IMR-90 (cell line): ENCODE measurements around the gene TP53I11. TPM values are rescaled to one million over a fixed set of nuclear protein-coding genes. Genes with fewer than 3 reads are reported as not detected.

Experiments used
- ATAC-seq: fragments of 200-7000 bp; cut with Tn5 transposase; 2 replicates; pipeline ENCODE4 v1.9.1; 2020; ENCODE audit warnings: low read depth, mild to moderate bottlenecking, moderate library complexity
- BruUV-seq: library from RNA; stranded (reverse); fragments of 400-500 nt; replicated peaks from 2 replicates; lab custom pipeline; 2021; lab: Mats Ljungman, UMichigan
- CTCF ChIA-PET: fragments of 300-600 bp; formaldehyde crosslinking; extraction: SDS; loops from one replicate; lab custom pipeline; 2021; ENCODE audit warnings: antibody characterized with exemption; lab: Yijun Ruan, JAX
- POLR2A ChIA-PET: fragments of 300-600 bp; sonication (Branson Sonifier 250); formaldehyde crosslinking; loops from one replicate; lab custom pipeline; 2022; ENCODE audit warnings: antibody characterized with exemption; ENCODE audit not compliant: unreplicated experiment; lab: Charles Lee
- DNase-seq: peaks from one replicate; pipeline ENCODE4 v3.0.0; 2013
- H2AFZ ChIP-seq: replicated peaks from 2 replicates; pipeline ENCODE3; 2013; ENCODE audit warnings: low read length, mild to moderate bottlenecking; ENCODE audit not compliant: poor library complexity
- H2AK5ac ChIP-seq: 2 replicates; pipeline ENCODE4 v1.6.1; 2013; ENCODE audit warnings: low read depth, low read length, inconsistent platforms
- H2AK9ac ChIP-seq: replicated peaks from 2 replicates; pipeline ENCODE3; 2013; ENCODE audit warnings: mild to moderate bottlenecking, low read depth, low read length, moderate library complexity; ENCODE audit not compliant: poor library complexity
- H2BK120ac ChIP-seq: 2 replicates; pipeline ENCODE4 v1.6.1; 2013; ENCODE audit warnings: low read depth, low read length, inconsistent platforms
- H2BK15ac ChIP-seq: 3 replicates; pipeline ENCODE4 v1.6.1; 2013; ENCODE audit warnings: low read depth, low read length, inconsistent platforms
- H2BK20ac ChIP-seq: 2 replicates; pipeline ENCODE4 v1.6.1; 2013; ENCODE audit warnings: low read depth, mild to moderate bottlenecking, inconsistent platforms, low read length, moderate library complexity
- H2BK5ac ChIP-seq: 2 replicates; pipeline ENCODE4 v1.6.1; 2013; ENCODE audit warnings: mild to moderate bottlenecking, low read depth, low read length, inconsistent platforms; ENCODE audit not compliant: poor library complexity, severe bottlenecking
- H3K14ac ChIP-seq: replicated peaks from 2 replicates; pipeline ENCODE4 v1.6.1; 2013; ENCODE audit warnings: low read depth, low read length, inconsistent platforms
- H3K18ac ChIP-seq: 2 replicates; pipeline ENCODE4 v1.6.1; 2013; ENCODE audit warnings: low read depth, low read length, control low read depth
- H3K23ac ChIP-seq: 2 replicates; pipeline ENCODE4 v1.6.1; 2013; ENCODE audit warnings: low read depth, low read length, inconsistent platforms
- H3K27ac ChIP-seq: 2 replicates; pipeline ENCODE4 v1.5.1; 2013; ENCODE audit warnings: mild to moderate bottlenecking, control low read depth, low read length; ENCODE audit not compliant: insufficient read depth
- H3K27me3 ChIP-seq: 2 replicates; pipeline ENCODE4 v1.6.1; 2013; ENCODE audit warnings: low read length; ENCODE audit not compliant: control insufficient read depth, insufficient read depth
- H3K36me3 ChIP-seq: 2 replicates; pipeline ENCODE4 v1.6.1; 2013; ENCODE audit warnings: low read length, mixed read lengths; ENCODE audit not compliant: control insufficient read depth, insufficient read depth
- H3K4ac ChIP-seq: 2 replicates; pipeline ENCODE4 v1.6.1; 2013; ENCODE audit warnings: low read depth, low read length, inconsistent platforms
- H3K4me1 ChIP-seq: 2 replicates; pipeline ENCODE4 v1.6.1; 2013; ENCODE audit warnings: low read length, mixed read lengths; ENCODE audit not compliant: control insufficient read depth, insufficient read depth
- H3K4me2 ChIP-seq: 2 replicates; pipeline ENCODE4 v1.6.1; 2013; ENCODE audit warnings: low read depth, mild to moderate bottlenecking, control low read depth, low read length, moderate library complexity
- H3K4me3 ChIP-seq: 2 replicates; pipeline ENCODE4 v1.5.1; 2013; ENCODE audit warnings: low read depth, mild to moderate bottlenecking, control low read depth, low read length, moderate library complexity; ENCODE audit not compliant: insufficient read depth
- H3K56ac ChIP-seq: 2 replicates; pipeline ENCODE4 v1.6.1; 2013; ENCODE audit warnings: low read length, inconsistent platforms; ENCODE audit not compliant: insufficient read depth; ENCODE audit errors: extremely low read depth
- H3K79me1 ChIP-seq, 2 experiments: 2 replicates each; pipeline ENCODE4 v1.6.1; 2013; ENCODE audit warnings: low read length in 2 of 2, inconsistent platforms in 1 of 2, low read depth in 1 of 2
- H3K9ac ChIP-seq: 2 replicates; pipeline ENCODE4 v1.6.1; 2013; ENCODE audit warnings: low read depth, low read length, control low read depth
- H3K9me1 ChIP-seq: 2 replicates; pipeline ENCODE4 v1.6.1; 2013; ENCODE audit warnings: low read length, inconsistent platforms; ENCODE audit not compliant: insufficient read depth
- H3K9me3 ChIP-seq: 2 replicates; pipeline ENCODE4 v1.6.1; 2013; ENCODE audit warnings: low read length; ENCODE audit not compliant: control insufficient read depth, insufficient read depth
- H4K20me1 ChIP-seq: 2 replicates; pipeline ENCODE4 v1.6.1; 2013; ENCODE audit warnings: low read length, inconsistent platforms; ENCODE audit not compliant: insufficient read depth
- H4K5ac ChIP-seq: 2 replicates; pipeline ENCODE4 v1.6.1; 2013; ENCODE audit warnings: mild to moderate bottlenecking, low read depth, low read length, control low read depth
- H4K8ac ChIP-seq, 2 experiments: 2 replicates each; pipeline ENCODE4 v1.6.1; 2013; ENCODE audit warnings: low read depth in 2 of 2, low read length in 2 of 2, control low read depth in 1 of 2, inconsistent platforms in 1 of 2
- H4K91ac ChIP-seq: 2 replicates; pipeline ENCODE4 v1.6.1; 2013; ENCODE audit warnings: low read depth, low read length, inconsistent platforms; ENCODE audit not compliant: insufficient read depth
- CEBPB ChIP-seq: IDR thresholded peaks from 2 replicates; pipeline ENCODE4 v1.6.1; 2012; ENCODE audit warnings: low read depth, low read length, improper control_type of control experiment
- CHD1 ChIP-seq: IDR thresholded peaks from 2 replicates; pipeline ENCODE4 v1.6.1; 2012; ENCODE audit warnings: low read depth, low read length, improper control_type of control experiment
- MXI1 ChIP-seq: IDR thresholded peaks from 2 replicates; pipeline ENCODE4 v1.6.1; 2012; ENCODE audit warnings: low read depth, mild to moderate bottlenecking, low read length, moderate library complexity, borderline replicate concordance
- NFE2L2 ChIP-seq: fragments of 150-350 bp; IDR thresholded peaks from 2 replicates; pipeline ENCODE4 v1.6.1; 2016; ENCODE audit warnings: low read depth, mild to moderate bottlenecking, low read length
- POLR2A ChIP-seq: IDR thresholded peaks from 2 replicates; pipeline ENCODE4 v1.6.1; 2012; ENCODE audit warnings: mild to moderate bottlenecking, low read depth, low read length
- RAD21 ChIP-seq: IDR thresholded peaks from 2 replicates; pipeline ENCODE4 v1.6.1; 2012; ENCODE audit warnings: low read length, improper control_type of control experiment
- SMC3 ChIP-seq: fragments of 150-350 bp; IDR thresholded peaks from 2 replicates; pipeline ENCODE4 v1.6.1; 2016; ENCODE audit warnings: low read depth, mild to moderate bottlenecking, antibody characterized with exemption, low read length, moderate library complexity
- WGBS, 2 experiments: methylation state at CpG; one replicate each; pipeline versions ENCODE4 v1.1.5 to v1.1.7; 2013; ENCODE audit warnings: missing lambda C conversion rate in 2 of 2; ENCODE audit not compliant: insufficient read length in 1 of 2; ENCODE audit errors: extremely low coverage in 2 of 2; 5-methylcytosine and 5-hydroxymethylcytosine counted together
- dilution Hi-C: fragments of 300-500 bp; cut with HindIII; formaldehyde crosslinking; loops from one replicate; pipeline ENCODE4 v1.14.3; 2018; ENCODE audit warnings: low sequenced_read_pairs; ENCODE audit not compliant: unreplicated experiment
- in situ Hi-C: fragments of 300-500 bp; cut with MboI; formaldehyde crosslinking; loops from 3 replicates; pipeline ENCODE4 v1.14.3; 2019; ENCODE audit warnings: low sequenced_read_pairs, inconsistent platforms, mixed read lengths
- intact Hi-C: fragments of 100-400 bp; cut with micrococcal nuclease; formaldehyde crosslinking; loops from 2 replicates; pipeline ENCODE4 v1.10.0; 2022
- polyA plus RNA-seq, 3 experiments: library from polyadenylated mRNA; depleted of rRNA; stranded (reverse); fragments of >200 nt; gene quantifications; 2 replicates each; pipeline ENCODE4 v1.2.3, GENCODE V29; 2012; ENCODE audit warnings: low replicate concordance in 1 of 3
- total RNA-seq: library from RNA; depleted of rRNA; stranded (reverse); fragments of >200 nt; gene quantifications from 2 replicates; pipeline ENCODE4 v1.2.3, GENCODE V29; 2012
- TF ChIP-seq, protein P1 (sequence below): fragments of 150-350 bp; IDR thresholded peaks from 2 replicates; pipeline ENCODE4 v1.6.1; 2016; ENCODE audit warnings: low read depth, mild to moderate bottlenecking, low read length, moderate library complexity, borderline replicate concordance
- TF ChIP-seq, protein P2 (sequence below): fragments of 150-350 bp; IDR thresholded peaks from 2 replicates; pipeline ENCODE4 v1.6.1; 2017; ENCODE audit warnings: mild to moderate bottlenecking, antibody characterized with exemption, low read length, low read depth
- TF ChIP-seq, protein P3 (sequence below): conservative IDR thresholded peaks from 2 replicates; pipeline ENCODE4 v1.5.1; 2012; ENCODE audit warnings: mild to moderate bottlenecking, low read depth, low read length, improper control_type of control experiment

The TP53I11 gene
- total and polyA plus RNA-seq, 2 of the 4 experiments (the other 2 are of a cell fraction) = 3.9 to 22.0 TPM

DNA sequence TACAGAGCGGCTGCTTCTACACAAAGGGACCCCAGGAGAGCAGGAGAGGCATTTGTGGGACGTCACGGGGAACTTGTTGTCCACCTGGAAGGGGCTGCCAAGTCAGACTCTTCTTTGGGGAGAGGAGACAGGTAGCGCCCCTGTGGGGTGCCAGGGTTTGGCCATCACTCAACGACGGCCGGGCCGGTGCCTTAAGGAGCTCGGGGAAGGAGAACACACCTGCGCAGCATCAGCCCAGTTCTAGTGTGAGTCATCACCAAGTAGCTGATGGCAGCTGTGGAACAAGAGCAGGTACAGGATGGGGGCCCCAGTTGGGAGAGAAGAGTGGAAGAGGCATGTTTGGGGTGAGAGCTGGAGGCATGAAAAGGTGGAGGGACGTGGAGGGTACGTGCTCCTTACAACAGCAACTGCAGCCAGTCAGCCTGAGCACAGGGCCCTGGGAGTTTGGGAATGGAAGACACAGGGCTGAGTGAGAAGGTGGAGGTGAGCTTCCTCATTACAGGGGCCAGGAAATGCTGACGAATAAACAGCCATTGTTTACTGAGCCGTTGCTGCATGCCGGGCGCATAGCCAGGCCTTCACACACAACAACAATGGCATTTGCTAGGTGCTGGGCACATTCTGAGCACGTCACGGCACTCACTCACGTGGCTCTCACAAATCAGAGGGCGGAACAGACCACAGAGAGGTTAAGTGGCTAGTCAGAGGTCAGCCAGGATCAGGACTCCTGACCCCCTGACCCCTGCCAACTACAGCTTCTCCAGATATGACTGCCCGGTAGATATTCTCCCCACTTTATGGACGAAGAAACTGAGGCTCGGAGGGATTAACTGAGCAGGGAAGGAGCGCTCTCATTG is 29.1 kb upstream of the TP53I11 start:
- CTCF ChIA-PET = interaction anchor here (1.2 kb wide), 1 partner anchor 13 kb away, joined by 3 read pairs; no protein-coding TSS in a partner anchor
- H2BK120ac ChIP-seq = no peak overlapping the region
- no peak for TF ChIP-seq POLR2A
- TF ChIP-seq, protein P1, sequence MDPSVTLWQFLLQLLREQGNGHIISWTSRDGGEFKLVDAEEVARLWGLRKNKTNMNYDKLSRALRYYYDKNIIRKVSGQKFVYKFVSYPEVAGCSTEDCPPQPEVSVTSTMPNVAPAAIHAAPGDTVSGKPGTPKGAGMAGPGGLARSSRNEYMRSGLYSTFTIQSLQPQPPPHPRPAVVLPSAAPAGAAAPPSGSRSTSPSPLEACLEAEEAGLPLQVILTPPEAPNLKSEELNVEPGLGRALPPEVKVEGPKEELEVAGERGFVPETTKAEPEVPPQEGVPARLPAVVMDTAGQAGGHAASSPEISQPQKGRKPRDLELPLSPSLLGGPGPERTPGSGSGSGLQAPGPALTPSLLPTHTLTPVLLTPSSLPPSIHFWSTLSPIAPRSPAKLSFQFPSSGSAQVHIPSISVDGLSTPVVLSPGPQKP = no peak
- no peak for TF ChIP-seq CEBPB
- no peak for TF ChIP-seq SMC3
- no peak for TF ChIP-seq CHD1
- TF ChIP-seq NFE2L2 = no peak
- TF ChIP-seq, protein P2, sequence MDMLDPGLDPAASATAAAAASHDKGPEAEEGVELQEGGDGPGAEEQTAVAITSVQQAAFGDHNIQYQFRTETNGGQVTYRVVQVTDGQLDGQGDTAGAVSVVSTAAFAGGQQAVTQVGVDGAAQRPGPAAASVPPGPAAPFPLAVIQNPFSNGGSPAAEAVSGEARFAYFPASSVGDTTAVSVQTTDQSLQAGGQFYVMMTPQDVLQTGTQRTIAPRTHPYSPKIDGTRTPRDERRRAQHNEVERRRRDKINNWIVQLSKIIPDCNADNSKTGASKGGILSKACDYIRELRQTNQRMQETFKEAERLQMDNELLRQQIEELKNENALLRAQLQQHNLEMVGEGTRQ = no peak
- no peak for TF ChIP-seq RAD21
- TF ChIP-seq, protein P3, sequence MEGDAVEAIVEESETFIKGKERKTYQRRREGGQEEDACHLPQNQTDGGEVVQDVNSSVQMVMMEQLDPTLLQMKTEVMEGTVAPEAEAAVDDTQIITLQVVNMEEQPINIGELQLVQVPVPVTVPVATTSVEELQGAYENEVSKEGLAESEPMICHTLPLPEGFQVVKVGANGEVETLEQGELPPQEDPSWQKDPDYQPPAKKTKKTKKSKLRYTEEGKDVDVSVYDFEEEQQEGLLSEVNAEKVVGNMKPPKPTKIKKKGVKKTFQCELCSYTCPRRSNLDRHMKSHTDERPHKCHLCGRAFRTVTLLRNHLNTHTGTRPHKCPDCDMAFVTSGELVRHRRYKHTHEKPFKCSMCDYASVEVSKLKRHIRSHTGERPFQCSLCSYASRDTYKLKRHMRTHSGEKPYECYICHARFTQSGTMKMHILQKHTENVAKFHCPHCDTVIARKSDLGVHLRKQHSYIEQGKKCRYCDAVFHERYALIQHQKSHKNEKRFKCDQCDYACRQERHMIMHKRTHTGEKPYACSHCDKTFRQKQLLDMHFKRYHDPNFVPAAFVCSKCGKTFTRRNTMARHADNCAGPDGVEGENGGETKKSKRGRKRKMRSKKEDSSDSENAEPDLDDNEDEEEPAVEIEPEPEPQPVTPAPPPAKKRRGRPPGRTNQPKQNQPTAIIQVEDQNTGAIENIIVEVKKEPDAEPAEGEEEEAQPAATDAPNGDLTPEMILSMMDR = no peak
- TF ChIP-seq MXI1 = no peak
- intact Hi-C loops (no loop called here), dilution Hi-C loops (no loop called here), in situ Hi-C loops (no loop called here)
- BruUV-seq = no TSS peak
- H4K8ac ChIP-seq = no peak overlapping the region
- peaks cover 17% of the 10 kb centered on the region; the same call in 1 of the 2 replicates for H3K27me3 ChIP-seq
- no peaks in the 10 kb centered on the region; the same call in 1 of the 2 replicates for H3K9me1 ChIP-seq
- H3K4me2 ChIP-seq = no peak overlapping the region
- no peak overlapping the region for H2BK15ac ChIP-seq
- H2AFZ ChIP-seq = no peak overlapping the region
- H2AK9ac ChIP-seq = no peak overlapping the region
- no peak overlapping the region for H3K56ac ChIP-seq
- H2BK5ac ChIP-seq = no peak overlapping the region
- H3K4me1 ChIP-seq = peaks cover 5% of the 10 kb centered on the region
- H4K5ac ChIP-seq = no peak overlapping the region
- no peak overlapping the region for H3K4me3 ChIP-seq
- WGBS, 2 experiments = 89% methylated on average over 7 of the region's 24 CpGs; no CpG with 5 or more reads in 1 of the 2 experiments
- H3K36me3 ChIP-seq = no peaks in the 10 kb centered on the region
- ATAC-seq (no peak), DNase-seq (no peak)
- H3K4ac ChIP-seq = no peak overlapping the region
- H4K91ac ChIP-seq = no peak overlapping the region
- H2AK5ac ChIP-seq = no peak overlapping the region
- no peaks in the 10 kb centered on the region for H4K20me1 ChIP-seq
- H3K14ac ChIP-seq = no peak overlapping the region
- no peak overlapping the region for H3K18ac ChIP-seq
- POLR2A ChIA-PET = no interaction called here
- no peak overlapping the region for H3K9ac ChIP-seq
- no peak overlapping the region for H2BK20ac ChIP-seq
- no peaks in the 10 kb centered on the region for H3K79me1 ChIP-seq
- no peak overlapping the region for H3K27ac ChIP-seq
- H3K9me3 ChIP-seq = peaks cover 3% of the 10 kb centered on the region; the same call in 1 of the 2 replicates
- no peak overlapping the region for H3K23ac ChIP-seq
